ENCODE data around the gene ATF6. TPM values are rescaled to one million over a fixed set of nuclear protein-coding genes. Genes with fewer than 3 reads are reported as not detected.

Gene ATF6
- total RNA-seq, 4 donors from 2014 or later, result 13.4 to 24.8 (median 17.6) TPM

DNA sequence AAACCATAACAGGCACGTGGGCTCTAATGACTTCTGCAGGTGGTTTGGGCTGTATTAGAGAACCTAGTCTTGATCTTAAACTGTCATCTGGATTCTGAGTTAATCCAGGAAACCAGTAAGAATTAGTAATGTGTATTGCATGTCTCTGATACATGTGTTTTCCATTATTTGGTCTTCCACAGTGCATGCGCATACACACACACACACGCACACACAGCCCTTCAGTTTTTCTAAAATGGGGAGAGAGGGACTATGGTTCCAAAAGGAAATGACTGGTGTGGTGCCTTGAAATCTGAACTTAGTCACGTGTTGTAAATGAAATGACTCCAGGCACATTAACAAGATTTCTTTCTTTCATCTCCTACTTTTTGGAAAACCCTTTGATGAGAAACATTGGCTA is 190.0 kb downstream of the ATF6 start:
- no peaks in the 10 kb centered on the region for H3K9me3 ChIP-seq
- H3K27me3 ChIP-seq, result no peaks in the 10 kb centered on the region
- WGBS, 2 donors, result 79 to 94% methylated on average over 4 of the region's 4 CpGs
- no peak for DNase-seq
- peaks cover 0 to 26% (median 7%) of the 10 kb centered on the region in 3 donors for H3K36me3 ChIP-seq
- H3K4me3 ChIP-seq, result no peak overlapping the region
- peaks cover 0 to 31% (median 0%) of the 10 kb centered on the region in 3 donors for H3K4me1 ChIP-seq
- TF ChIP-seq, protein P1, sequence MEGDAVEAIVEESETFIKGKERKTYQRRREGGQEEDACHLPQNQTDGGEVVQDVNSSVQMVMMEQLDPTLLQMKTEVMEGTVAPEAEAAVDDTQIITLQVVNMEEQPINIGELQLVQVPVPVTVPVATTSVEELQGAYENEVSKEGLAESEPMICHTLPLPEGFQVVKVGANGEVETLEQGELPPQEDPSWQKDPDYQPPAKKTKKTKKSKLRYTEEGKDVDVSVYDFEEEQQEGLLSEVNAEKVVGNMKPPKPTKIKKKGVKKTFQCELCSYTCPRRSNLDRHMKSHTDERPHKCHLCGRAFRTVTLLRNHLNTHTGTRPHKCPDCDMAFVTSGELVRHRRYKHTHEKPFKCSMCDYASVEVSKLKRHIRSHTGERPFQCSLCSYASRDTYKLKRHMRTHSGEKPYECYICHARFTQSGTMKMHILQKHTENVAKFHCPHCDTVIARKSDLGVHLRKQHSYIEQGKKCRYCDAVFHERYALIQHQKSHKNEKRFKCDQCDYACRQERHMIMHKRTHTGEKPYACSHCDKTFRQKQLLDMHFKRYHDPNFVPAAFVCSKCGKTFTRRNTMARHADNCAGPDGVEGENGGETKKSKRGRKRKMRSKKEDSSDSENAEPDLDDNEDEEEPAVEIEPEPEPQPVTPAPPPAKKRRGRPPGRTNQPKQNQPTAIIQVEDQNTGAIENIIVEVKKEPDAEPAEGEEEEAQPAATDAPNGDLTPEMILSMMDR (IDR thresholded peaks at IDR 0.05), result no peak
- no peak for TF ChIP-seq POLR2A (IDR thresholded peaks at IDR 0.05)
- no peak overlapping the region for H3K27ac ChIP-seq
- intact Hi-C loops (cut with DNase I), result no loop called here

DNA sequence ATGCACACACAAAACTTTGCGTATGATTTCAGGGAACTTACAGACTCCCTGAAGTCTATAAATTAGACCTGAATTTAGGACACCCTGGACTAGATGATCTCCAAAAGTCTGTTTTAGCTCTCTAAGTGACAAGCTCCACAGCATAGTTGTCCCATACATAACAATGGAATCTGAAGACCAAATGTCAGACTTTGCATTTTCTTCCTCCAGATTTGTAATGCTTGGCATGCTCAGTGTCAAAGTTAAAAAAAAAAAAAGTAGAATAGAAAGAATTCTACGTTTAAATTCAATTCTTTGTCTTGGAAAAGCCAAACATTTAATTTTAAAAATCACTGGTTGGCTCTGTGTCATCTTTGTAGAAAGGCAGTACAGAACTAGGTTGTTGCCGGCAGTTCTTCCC is 190.8 kb downstream of the ATF6 start:
- no peak for TF ChIP-seq POLR2A (IDR thresholded peaks at IDR 0.05)
- TF ChIP-seq, protein P1 (IDR thresholded peaks at IDR 0.05), result no peak
- Histone ChIP-seq H3K4me3 (no peak overlapping the region), H3K27ac (no peak overlapping the region), H3K36me3 (peaks cover 0 to 26% (median 7%) of the 10 kb centered on the region in 3 donors), H3K9me3 (no peaks in the 10 kb centered on the region), H3K27me3 (no peaks in the 10 kb centered on the region), H3K4me1 (peaks cover 0 to 40% (median 8%) of the 10 kb centered on the region in 3 donors)
- WGBS, 2 donors, result 86 to 88% methylated on average over 3 of the region's 3 CpGs
- DNase-seq, result no peak
- intact Hi-C loops (cut with DNase I), result no loop called here

DNA sequence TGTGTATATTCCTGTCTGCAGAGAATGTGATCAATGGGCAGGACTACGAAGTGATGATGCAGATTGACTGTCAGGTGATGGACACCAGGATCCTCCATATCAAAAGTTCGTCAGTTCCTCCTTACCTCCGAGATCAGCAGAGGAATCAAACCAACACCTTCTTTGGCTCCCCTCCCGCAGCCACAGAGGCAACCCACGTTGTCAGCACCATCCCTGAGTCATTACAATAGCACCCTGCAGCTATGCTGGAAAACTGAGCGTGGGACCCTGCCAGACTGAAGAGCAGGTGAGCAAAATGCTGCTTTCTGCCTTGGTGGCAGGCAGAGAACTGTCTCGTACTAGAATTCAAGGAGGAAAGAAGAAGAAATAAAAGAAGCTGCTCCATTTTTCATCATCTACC is 192.3 kb downstream of the ATF6 start:
- H3K4me3 ChIP-seq, result no peak overlapping the region
- no peaks in the 10 kb centered on the region for H3K27me3 ChIP-seq
- H3K36me3 ChIP-seq, result peaks cover 0 to 26% (median 7%) of the 10 kb centered on the region in 3 donors
- peaks cover 0 to 42% (median 12%) of the 10 kb centered on the region in 3 donors for H3K4me1 ChIP-seq
- TF ChIP-seq, protein P1 (IDR thresholded peaks at IDR 0.05), result no peak
- no peak for TF ChIP-seq POLR2A (IDR thresholded peaks at IDR 0.05)
- 31 to 46% methylated on average over 3 to 7 of the region's 7 CpGs for whole genome bisulfite sequencing, 2 donors
- intact Hi-C loops (cut with DNase I), result no loop called here
- no peaks in the 10 kb centered on the region for H3K9me3 ChIP-seq
- H3K27ac ChIP-seq, result no peak overlapping the region
- DNase-seq, result no peak

DNA sequence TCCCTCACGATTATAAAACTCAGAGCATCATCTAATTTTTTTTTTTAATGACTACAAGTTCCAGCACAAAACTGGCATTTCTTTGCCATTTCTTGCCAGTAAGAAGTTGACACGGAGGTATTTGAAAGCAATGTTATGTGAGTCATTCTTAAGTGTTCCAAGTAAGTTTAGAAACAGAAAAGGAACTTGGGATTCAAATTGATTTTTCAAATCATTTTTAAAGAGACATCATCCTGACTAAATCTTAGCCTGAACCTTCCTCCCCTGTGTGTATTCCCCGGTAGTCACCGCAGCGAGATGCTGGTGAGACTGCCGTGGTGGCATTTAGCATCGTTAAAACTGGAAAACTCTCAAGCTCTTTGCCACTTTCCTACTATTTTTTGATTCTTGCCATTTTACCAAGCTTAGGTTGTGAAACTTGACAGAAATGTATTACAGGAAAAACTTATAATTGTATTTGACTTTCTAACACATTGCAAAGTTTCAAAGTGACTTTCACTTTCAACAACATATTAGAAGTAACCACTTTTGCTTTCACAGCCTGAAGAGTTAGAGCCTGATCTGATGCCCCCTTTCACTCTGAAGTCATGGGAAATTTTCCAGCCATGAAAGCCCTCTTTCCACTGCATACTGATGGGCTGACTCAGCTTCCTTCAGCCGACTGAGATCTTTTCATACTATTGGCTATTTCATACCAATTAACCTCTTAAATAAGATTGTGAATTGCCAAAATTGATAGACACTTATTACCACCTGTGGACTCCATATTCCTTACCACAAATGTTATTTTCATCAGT is 196.2 kb downstream of the ATF6 start:
- 18 to 32% methylated on average over 8 of the region's 8 CpGs for WGBS, 2 donors
- peak overlapping the region in 3 of 4 donors; percentile 46 to 69 (median 63) for H3K27ac ChIP-seq
- peak overlapping the region in 2 of 4 donors; percentile 11 to 49 for H3K4me3 ChIP-seq
- H3K36me3 ChIP-seq, result peaks cover 0 to 31% (median 7%) of the 10 kb centered on the region in 3 donors
- TF ChIP-seq POLR2A (IDR thresholded peaks at IDR 0.05), result no peak
- TF ChIP-seq, protein P1 (IDR thresholded peaks at IDR 0.05), result no peak
- intact Hi-C loops (cut with DNase I), result no loop called here
- H3K27me3 ChIP-seq, result no peaks in the 10 kb centered on the region
- H3K4me1 ChIP-seq, result peaks cover 0 to 30% (median 12%) of the 10 kb centered on the region in 3 donors
- no peak for DNase-seq
- H3K9me3 ChIP-seq, result no peaks in the 10 kb centered on the region

DNA sequence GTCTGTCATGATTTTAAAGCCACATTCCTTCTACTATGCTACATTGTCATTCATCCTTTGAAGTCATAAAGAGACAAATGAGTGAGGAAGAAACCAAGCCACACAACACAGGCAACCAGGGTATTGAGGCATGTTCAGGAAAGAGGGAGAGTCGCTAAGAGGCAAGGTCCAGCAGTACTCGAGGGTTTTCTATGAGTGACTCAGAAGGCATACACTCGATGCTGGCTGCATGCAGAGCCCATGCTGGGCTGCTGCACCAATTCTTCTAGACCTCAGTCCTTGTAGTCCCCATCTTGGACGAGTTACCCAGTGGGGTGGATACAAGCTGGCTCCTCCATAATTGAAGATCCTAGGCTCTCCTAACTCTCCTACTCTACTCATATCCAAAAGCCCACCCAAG is 199.9 kb downstream of the ATF6 start:
- peaks cover 4 to 29% (median 12%) of the 10 kb centered on the region in 3 donors for H3K4me1 ChIP-seq
- H3K27ac ChIP-seq, result no peak overlapping the region
- TF ChIP-seq, protein P1 (IDR thresholded peaks at IDR 0.05), result no peak
- no peak for TF ChIP-seq POLR2A (IDR thresholded peaks at IDR 0.05)
- no peaks in the 10 kb centered on the region for H3K9me3 ChIP-seq
- no peak overlapping the region for H3K4me3 ChIP-seq
- H3K27me3 ChIP-seq, result no peaks in the 10 kb centered on the region
- 69 to 80% methylated on average over 3 to 4 of the region's 4 CpGs for WGBS, 2 donors
- peaks cover 0 to 5% (median 0%) of the 10 kb centered on the region in 3 donors for H3K36me3 ChIP-seq
- no peak for DNase-seq
- intact Hi-C loops (cut with DNase I), result no loop called here
